ENCODE measurements around the gene CSF2.
"Not testable (repeated sequence)": the region's sequence is repeated elsewhere in the genome, so short reads cannot be mapped to it uniquely, and the experiment has no call there.

Gene CSF2

GRCh38 chr5:132114150-132115121 lies 40.8 kb downstream of the CSF2 start:
- no peak overlapping the region for H3K27ac ChIP-seq
- TF ChIP-seq, protein P1, sequence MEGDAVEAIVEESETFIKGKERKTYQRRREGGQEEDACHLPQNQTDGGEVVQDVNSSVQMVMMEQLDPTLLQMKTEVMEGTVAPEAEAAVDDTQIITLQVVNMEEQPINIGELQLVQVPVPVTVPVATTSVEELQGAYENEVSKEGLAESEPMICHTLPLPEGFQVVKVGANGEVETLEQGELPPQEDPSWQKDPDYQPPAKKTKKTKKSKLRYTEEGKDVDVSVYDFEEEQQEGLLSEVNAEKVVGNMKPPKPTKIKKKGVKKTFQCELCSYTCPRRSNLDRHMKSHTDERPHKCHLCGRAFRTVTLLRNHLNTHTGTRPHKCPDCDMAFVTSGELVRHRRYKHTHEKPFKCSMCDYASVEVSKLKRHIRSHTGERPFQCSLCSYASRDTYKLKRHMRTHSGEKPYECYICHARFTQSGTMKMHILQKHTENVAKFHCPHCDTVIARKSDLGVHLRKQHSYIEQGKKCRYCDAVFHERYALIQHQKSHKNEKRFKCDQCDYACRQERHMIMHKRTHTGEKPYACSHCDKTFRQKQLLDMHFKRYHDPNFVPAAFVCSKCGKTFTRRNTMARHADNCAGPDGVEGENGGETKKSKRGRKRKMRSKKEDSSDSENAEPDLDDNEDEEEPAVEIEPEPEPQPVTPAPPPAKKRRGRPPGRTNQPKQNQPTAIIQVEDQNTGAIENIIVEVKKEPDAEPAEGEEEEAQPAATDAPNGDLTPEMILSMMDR (conservative IDR thresholded peaks at IDR 0.05) = no peak
- no peak for TF ChIP-seq ZFX (IDR thresholded peaks at IDR 0.05)

DNA sequence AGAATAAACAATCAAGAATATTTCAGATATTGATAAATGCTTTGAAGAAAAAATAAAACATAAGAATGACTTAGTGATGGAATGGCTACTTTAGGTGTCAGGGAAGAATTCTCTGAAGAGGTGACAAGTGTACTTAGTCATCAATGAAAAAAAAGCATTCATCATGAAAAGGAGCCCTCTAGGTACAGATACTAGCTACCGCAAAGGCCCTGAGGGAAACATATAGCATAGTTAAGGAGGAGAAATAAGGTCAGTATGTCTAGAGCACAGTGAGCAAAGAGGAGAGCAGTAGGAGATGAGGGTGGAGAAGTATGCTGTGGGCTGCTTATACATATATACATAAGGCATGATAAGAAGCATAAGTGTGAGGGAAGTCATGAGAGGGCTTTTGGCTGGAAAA lies 41.8 kb downstream of the CSF2 start:
- TF ChIP-seq ZFX (IDR thresholded peaks at IDR 0.05) = no peak
- TF ChIP-seq, protein P1 (conservative IDR thresholded peaks at IDR 0.05) = no peak
- no peak overlapping the region for H3K27ac ChIP-seq

- no peak overlapping the region for H3K27ac ChIP-seq
- no peak for TF ChIP-seq ZFX (IDR thresholded peaks at IDR 0.05)
- TF ChIP-seq, protein P1 (conservative IDR thresholded peaks at IDR 0.05) = no peak
Observed at GRCh38 chr5:132116072-132116471, 42.5 kb downstream of the CSF2 start.

DNA sequence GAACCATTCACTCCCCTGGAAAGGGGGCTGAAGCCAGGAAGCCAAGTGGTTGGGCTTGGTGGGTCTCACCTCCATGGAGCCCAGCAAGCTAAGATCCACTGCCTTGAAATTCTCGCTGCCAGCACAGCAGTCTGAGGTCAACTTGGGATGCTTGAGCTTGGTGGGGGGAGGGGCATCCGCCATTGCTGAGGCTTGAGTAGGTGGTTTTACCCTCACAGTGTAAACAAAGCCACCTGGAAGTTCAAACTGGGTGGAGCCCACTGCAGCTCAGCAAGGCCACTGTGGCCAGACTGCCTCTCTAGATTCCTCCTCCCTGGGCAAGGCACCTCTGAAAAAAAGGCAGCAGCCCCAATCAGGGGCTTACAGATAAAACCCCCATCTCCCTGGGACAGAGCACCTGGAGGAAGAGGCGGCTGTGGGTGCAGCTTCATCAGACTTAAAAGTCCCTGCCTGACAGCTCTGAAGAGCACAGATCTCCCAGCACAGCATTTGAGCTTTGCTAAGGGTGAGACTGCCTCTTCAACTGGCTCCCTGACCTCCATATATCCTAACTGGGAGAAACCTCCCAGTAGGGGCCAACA lies 43.4 kb downstream of the CSF2 start:
- H3K27ac ChIP-seq = not testable (repeated sequence)

DNA sequence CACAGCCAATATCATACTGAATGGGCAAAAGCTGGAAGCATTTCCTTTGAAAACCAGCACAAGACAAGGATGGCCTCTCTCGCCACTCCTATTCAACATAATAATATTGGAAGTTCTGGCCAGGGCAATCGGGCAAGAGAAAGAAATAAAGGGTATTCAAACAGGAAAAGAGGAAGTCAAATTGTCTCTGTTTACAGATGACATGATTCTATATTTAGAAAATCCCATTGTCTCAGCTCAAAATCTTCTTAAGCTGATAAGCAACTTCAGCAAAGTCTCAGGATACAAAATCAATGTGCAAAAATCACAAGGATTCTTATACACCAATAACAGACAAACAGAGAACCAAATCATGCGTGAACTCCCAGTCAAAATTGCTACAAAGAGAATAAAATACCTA lies 47.1 kb downstream of the CSF2 start:
- not testable (repeated sequence) for H3K27ac ChIP-seq

DNA sequence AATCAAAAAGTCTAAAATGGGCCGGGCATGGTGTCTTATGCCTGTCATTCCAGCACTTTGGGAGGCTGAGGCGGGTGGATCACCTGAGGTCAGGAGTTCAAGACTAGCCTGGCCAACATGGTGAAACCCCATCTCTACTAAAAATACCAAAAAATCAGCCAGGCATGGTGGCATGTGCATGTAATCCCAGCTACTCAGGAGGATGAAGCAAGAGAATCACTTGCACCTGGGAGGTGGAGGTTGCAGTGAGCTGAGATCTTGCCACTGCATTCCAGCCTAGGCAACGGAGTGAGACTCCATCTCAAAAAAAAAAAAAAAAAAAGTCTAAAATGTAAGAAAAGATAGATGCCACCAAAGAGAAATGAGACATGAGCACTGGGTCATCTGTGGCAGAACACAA lies 49.4 kb downstream of the CSF2 start:
- not testable (repeated sequence) for H3K27ac ChIP-seq

DNA sequence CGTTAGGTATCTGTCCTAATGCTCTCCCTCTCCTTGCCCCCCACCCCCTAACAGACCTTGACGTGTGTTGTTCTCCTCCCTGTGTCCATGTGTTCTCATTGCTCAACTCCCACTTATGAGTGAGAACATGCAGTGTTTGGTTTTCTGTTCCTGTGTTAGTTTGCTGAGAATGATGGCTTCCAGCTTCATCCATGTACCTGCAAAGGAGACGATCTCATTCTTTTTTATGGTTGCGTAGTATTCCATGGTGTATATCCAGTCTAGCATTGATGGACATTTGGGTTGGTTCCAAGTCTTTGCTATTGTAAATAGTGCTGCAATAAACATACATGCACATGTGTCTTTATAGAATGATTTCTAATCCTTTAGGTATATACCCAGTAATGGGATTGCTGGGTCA lies 50.0 kb downstream of the CSF2 start:
- H3K27ac ChIP-seq = not testable (repeated sequence)

Data from C4-2B (cell line).